MM.1S (cell line): ENCODE data around the gene ADAR.

Experiments
- EZH2phosphoT487 ChIP-seq: fragments of 300-600 bp; sonication (generic); IDR thresholded peaks from 2 replicates; pipeline ENCODE4 v1.6.1; 2018; ENCODE audit warnings: antibody characterized with exemption, low read length
- TF ChIP-seq, protein P1 (sequence below): fragments of 300-600 bp; sonication (generic); IDR thresholded peaks from 2 replicates; pipeline ENCODE4 v1.5.1; 2016; ENCODE audit warnings: antibody characterized with exemption, low read length, mixed read lengths

DNA sequence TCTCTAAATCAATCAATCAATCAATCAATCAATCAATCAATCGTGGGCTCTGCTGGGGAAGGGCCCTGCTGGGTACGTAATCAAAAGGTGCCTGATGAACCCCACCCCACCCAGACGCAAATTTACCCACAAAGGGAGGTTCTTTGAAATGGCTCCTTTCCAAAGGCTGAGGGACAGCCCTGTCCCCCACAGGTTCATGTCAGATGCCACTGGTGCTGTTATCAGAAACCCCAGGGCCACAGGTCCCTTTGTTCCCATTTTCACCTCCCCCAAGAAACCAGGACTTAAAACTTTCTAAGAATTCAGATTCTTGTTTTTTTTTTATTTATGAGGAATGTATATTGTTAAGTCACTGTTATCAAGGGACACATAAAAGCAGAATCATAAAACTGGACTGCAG is 26.2 kb downstream of the ADAR start:
- TF ChIP-seq, protein P1, sequence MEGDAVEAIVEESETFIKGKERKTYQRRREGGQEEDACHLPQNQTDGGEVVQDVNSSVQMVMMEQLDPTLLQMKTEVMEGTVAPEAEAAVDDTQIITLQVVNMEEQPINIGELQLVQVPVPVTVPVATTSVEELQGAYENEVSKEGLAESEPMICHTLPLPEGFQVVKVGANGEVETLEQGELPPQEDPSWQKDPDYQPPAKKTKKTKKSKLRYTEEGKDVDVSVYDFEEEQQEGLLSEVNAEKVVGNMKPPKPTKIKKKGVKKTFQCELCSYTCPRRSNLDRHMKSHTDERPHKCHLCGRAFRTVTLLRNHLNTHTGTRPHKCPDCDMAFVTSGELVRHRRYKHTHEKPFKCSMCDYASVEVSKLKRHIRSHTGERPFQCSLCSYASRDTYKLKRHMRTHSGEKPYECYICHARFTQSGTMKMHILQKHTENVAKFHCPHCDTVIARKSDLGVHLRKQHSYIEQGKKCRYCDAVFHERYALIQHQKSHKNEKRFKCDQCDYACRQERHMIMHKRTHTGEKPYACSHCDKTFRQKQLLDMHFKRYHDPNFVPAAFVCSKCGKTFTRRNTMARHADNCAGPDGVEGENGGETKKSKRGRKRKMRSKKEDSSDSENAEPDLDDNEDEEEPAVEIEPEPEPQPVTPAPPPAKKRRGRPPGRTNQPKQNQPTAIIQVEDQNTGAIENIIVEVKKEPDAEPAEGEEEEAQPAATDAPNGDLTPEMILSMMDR = no peak
- TF ChIP-seq EZH2phosphoT487 = no peak
